NT2/D1 (cell line): ENCODE measurements around the gene PEAR1.

Experiments
- SUZ12 ChIP-seq: IDR thresholded peaks from 2 replicates; pipeline ENCODE4 v1.6.1; 2011; ENCODE audit not compliant: insufficient read length, insufficient read depth; ENCODE audit errors: extremely low read depth
- YY1 ChIP-seq: IDR thresholded peaks from 2 replicates; pipeline ENCODE4 v1.6.1; 2011; ENCODE audit not compliant: insufficient read length, insufficient read depth
- ZNF274 ChIP-seq: IDR thresholded peaks from 2 replicates; pipeline ENCODE4 v1.6.1; 2011; ENCODE audit warnings: mild to moderate bottlenecking, low read depth, low read length

DNA sequence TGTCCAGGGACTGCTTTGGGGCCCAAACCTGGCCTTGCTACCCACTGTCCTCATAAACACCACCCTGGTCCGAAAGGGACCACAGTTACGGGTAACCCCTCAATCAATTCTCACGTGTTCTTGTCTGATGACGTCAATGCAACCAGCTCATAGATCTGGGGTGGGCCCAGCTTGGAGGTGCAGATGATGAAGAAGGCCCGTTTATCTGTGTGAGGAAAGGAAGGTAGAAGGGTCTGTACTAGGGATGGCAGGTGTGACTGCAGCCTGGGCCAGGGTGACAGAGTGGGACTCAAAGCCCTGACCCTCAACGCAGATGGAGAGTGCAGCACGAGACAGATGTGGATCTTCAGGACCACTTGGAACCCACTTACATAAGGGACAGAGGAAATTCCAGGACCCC lies 49.1 kb downstream of the PEAR1 start:
- no peak for TF ChIP-seq SUZ12
- TF ChIP-seq YY1, result no peak
- TF ChIP-seq ZNF274, result no peak
